GM11168 (cell line): ENCODE data around the gene SLC7A5.

ENCODE experiments used
- in situ Hi-C: fragments of 300-500 bp; cut with MboI; formaldehyde crosslinking; loops from one replicate; pipeline ENCODE4 v1.12.0; 2022; ENCODE audit warnings: low sequenced_read_pairs; ENCODE audit not compliant: unreplicated experiment

The SLC7A5 gene

GRCh38 chr16:87847785-87848675, 21.3 kb downstream of the SLC7A5 start:
- in situ Hi-C loops = no loop called here

GRCh38 chr16:87847467-87847784, 21.9 kb downstream of the SLC7A5 start:
- in situ Hi-C loops = no loop called here

GRCh38 chr16:87846705-87847466, 22.4 kb downstream of the SLC7A5 start:
- in situ Hi-C loops = no loop called here

DNA sequence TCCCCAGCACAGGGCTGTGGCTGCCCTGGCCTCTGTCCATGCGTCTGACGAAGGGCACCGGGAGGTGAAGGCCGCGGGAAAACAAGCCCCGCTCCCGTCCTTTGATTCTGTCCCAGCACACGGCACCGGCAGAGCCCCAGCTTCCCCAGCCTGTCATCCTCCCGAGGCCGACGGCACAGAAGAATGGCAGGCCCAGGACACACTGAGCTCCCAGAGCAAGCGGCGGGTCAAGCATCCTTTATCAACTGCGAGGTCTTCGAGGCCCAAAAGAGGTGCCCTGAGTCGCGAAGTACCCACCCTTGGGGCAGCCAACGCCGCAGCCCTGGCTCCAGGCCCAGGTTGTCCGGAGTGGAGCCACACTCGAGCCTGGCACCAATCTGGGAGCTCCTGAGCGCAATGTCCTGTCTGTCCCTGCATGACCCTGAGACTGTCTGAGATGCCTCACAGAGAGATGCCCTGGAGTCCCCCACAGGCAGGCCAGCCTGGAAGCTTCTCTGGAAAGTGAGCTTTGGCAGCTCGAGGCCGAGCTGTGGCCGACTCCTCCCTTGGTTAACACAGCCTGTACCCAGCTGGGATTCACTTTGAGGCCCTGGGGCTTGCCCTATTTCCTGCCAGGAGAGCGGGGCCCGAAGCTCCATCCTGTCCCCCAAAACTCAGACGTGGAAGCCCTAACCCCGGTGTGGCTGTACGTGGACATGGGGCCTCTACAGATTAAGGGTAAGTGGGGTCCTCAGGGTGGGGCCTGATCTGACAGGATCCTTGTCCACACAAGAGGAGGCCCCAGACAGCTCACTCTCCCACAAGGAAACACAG, 23.3 kb downstream of the SLC7A5 start:
- in situ Hi-C loops = no loop called here

DNA sequence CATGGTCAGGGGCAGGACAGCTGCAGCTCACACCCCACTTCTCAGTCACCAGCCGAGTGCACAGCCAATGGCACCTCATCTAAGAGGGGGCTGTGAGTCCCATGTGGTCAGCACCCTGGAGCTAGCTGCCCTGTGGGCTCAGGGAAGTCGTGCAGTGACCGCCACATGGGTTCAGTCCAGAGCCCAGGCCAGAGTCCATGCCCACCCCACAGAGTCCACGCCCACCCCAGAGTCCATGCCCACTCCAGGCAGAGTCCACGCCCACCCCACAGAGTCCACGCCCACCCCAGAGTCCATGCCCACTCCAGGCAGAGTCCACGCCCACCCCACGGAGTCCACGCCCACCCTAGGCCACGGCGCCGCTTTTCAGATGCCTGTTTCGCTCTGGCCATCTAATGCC, 24.1 kb downstream of the SLC7A5 start:
- in situ Hi-C loops = no loop called here

GRCh38 chr16:87844809-87845208, 24.5 kb downstream of the SLC7A5 start:
- in situ Hi-C loops = no loop called here

- in situ Hi-C loops = no loop called here
Observed at GRCh38 chr16:87844120-87844733, 25.1 kb downstream of the SLC7A5 start.

- in situ Hi-C loops = no loop called here
Observed at GRCh38 chr16:87843678-87844105, 25.6 kb downstream of the SLC7A5 start.

DNA sequence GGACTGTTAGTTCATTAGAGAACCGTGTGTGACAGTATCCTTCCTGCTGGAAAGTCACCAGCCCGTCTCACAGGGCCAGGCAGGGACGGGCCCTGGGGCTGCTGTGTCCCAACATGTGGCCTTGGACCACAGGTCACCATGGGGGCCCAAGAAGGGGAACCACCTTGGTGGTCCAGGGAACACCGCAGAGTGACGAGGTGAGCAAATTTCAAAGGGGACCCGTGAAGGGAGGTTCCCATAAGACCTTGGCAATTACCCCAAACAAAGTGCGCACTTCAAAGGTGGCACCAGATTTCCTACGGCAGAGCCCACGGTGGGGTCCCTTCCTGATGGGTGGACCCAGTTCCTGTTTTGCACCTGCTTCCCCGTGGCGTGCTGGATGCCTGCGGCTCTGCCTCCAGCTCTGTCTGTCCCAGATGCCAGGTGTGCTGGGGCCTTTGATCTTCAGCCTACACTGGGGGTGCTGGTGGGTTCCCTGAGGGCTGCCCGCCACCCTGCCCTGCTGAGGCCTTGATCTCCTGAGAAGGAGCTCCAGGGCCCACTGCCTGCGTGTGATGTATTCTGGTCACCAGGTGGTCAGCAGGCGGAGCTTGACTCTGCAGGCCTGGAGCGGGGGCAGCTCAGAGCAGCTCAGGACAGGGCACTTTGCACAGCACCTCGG, 27.0 kb downstream of the SLC7A5 start:
- in situ Hi-C loops = no loop called here

- in situ Hi-C loops = no loop called here
Observed at GRCh38 chr16:87841340-87842208, 27.7 kb downstream of the SLC7A5 start.

DNA sequence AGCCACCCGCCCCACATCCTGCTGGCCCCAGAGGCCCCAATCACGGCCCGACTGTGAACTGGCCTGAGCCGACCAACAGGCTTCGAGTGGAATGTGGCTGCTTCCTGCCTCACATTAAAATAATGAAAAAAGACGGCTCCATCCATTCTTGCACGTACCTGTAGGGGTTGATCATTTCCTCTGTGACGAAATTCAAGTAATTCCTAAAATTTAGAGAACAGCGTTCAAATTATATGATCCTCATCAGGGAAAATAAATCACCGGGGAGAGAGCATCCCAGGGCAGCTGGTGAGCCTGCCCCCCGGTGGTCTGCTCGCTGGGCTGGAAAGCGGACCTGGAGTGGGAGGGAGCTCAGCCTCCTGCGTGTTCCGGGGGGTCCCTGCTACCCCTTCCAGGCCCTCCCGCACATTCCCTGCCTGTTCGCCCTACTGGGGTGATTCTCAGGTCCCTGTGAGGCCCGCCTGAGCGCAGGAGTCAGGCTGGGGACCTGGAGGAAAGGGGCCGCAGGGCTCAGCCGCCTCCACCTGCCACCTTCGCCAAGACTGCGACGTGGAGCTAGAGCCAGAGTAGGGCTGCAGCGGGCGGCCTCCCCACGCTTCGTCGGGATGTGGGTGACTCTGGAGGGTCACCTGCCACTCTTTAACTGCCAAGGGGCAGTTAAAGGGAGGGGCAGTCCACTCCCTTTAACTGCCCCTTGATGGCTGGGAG, 28.9 kb downstream of the SLC7A5 start:
- in situ Hi-C loops = no loop called here

GRCh38 chr16:87839542-87840270, 29.6 kb downstream of the SLC7A5 start:
- in situ Hi-C loops = no loop called here

- in situ Hi-C loops = no loop called here
Observed at GRCh38 chr16:87838643-87839541, 30.4 kb downstream of the SLC7A5 start.

DNA sequence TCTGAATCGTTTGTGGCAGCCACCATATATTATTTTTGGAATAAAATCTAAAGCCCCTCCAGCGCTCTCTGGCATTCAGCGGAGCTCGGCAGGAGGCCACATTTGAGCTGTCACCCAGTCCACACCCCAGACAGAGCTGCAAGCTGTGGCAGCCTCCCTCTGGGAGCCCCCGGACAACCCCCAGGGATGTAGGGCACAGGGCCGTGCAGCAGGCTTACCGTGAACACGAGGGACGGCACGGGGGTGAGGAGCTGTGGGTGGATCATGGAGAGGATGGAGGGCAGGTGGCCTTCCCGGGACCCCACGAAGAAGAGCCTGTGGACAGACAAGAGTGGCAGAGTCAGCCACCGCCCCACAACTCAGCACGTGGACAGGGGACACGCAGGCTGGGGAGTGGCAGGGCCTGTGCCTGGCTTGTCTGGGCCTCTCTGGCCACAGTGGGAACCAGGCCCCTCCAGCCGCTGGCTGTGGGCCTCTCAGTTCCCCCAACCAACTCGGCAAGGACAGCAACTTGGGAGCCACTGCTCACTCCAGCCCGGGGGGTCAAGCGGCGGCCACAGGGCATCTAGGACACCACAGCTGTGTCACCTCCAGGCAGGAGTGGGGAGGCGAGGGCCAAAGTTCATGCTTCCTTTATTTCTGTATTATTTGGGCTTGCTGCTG, 31.5 kb downstream of the SLC7A5 start:
- in situ Hi-C loops = no loop called here

- in situ Hi-C loops = no loop called here
Observed at GRCh38 chr16:87836844-87837581, 32.3 kb downstream of the SLC7A5 start.
